GM21447 (cell line): ENCODE data around the gene PDSS2.
"Not testable (repeated sequence)": the region's sequence is repeated elsewhere in the genome, so short reads cannot be mapped to it uniquely, and the experiment has no call there.

Experiments used
- ATAC-seq: cut with Tn5 transposase; IDR thresholded peaks from one replicate; pipeline ENCODE4 v1.9.1; 2021; ENCODE audit not compliant: unreplicated experiment

The PDSS2 gene

GRCh38 chr6:107475826-107476225, 16.5 kb upstream of the PDSS2 start:
- ATAC-seq, result not testable (repeated sequence)

- not testable (repeated sequence) for ATAC-seq
These were observed 16.0 kb upstream of the PDSS2 start for GRCh38 chr6:107475360-107475759.

- ATAC-seq, result no peak
These were observed 14.3 kb upstream of the PDSS2 start for GRCh38 chr6:107473660-107474059.

GRCh38 chr6:107470364-107470763, 11.0 kb upstream of the PDSS2 start:
- ATAC-seq, result no peak

GRCh38 chr6:107466062-107466461, 6.7 kb upstream of the PDSS2 start:
- ATAC-seq, result no peak

- no peak for ATAC-seq
These were observed 793 bp upstream of the PDSS2 start for GRCh38 chr6:107460083-107460631.

- peak; percentile 26 for ATAC-seq
These were observed 587 bp downstream of the PDSS2 start for GRCh38 chr6:107458672-107459282.

GRCh38 chr6:107448776-107449175, 10.6 kb downstream of the PDSS2 start:
- no peak for ATAC-seq

- no peak for ATAC-seq
These were observed 11.6 kb downstream of the PDSS2 start for GRCh38 chr6:107447663-107448216.

GRCh38 chr6:107444277-107444676, 15.1 kb downstream of the PDSS2 start:
- no peak for ATAC-seq

GRCh38 chr6:107443608-107444267, 15.6 kb downstream of the PDSS2 start:
- ATAC-seq, result no peak

- ATAC-seq, result no peak
These were observed 16.3 kb downstream of the PDSS2 start for GRCh38 chr6:107442938-107443607.

- ATAC-seq, result no peak
These were observed 17.7 kb downstream of the PDSS2 start for GRCh38 chr6:107441682-107442081.

- ATAC-seq, result no peak
These were observed 18.4 kb downstream of the PDSS2 start for GRCh38 chr6:107440936-107441335.

- ATAC-seq, result no peak
These were observed 20.0 kb downstream of the PDSS2 start for GRCh38 chr6:107439406-107439805.

- no peak for ATAC-seq
These were observed 21.7 kb downstream of the PDSS2 start for GRCh38 chr6:107437691-107438090.

- no peak for ATAC-seq
These were observed 22.5 kb downstream of the PDSS2 start for GRCh38 chr6:107436881-107437280.

- no peak for ATAC-seq
These were observed 23.6 kb downstream of the PDSS2 start for GRCh38 chr6:107435798-107436197.

- no peak for ATAC-seq
These were observed 24.6 kb downstream of the PDSS2 start for GRCh38 chr6:107434812-107435211.

GRCh38 chr6:107425951-107426350, 33.4 kb downstream of the PDSS2 start:
- not testable (repeated sequence) for ATAC-seq

- ATAC-seq, result no peak
These were observed 35.8 kb downstream of the PDSS2 start for GRCh38 chr6:107423474-107423990.
